Keratinocyte (primary cell): ENCODE measurements around the gene GAN. TPM values are rescaled to one million over a fixed set of nuclear protein-coding genes. Genes with fewer than 3 reads are reported as not detected.

ENCODE experiments used
- DNase-seq: peaks from one replicate; pipeline ENCODE4 v3.0.0-alpha.2; 2011; ENCODE audit warnings: low read depth, missing footprints, low spot score
- FAIRE-seq: peaks from 2 replicates; lab custom pipeline; 2011; peaks lifted over from hg19 to GRCh38; lab: Jason Lieb, UNC
- H2AFZ ChIP-seq: 2 replicates; pipeline ENCODE4 v1.6.0; 2012; ENCODE audit warnings: low read length, control low read depth, inconsistent platforms; ENCODE audit not compliant: control insufficient read depth
- H3K27ac ChIP-seq: 2 replicates; pipeline ENCODE4 v1.5.1; 2011; ENCODE audit warnings: low read length; ENCODE audit not compliant: control insufficient read depth, insufficient read depth
- H3K27me3 ChIP-seq: 3 replicates; pipeline ENCODE4 v1.6.0; 2011; ENCODE audit warnings: low read length; ENCODE audit not compliant: control insufficient read depth, insufficient read depth; ENCODE audit errors: extremely low read depth
- H3K36me3 ChIP-seq, 2 experiments: 2 replicates in 1 of 2; 3 replicates in 1 of 2; pipeline ENCODE4 v1.5.1; 2011; ENCODE audit warnings: low read length in 2 of 2, mild to moderate bottlenecking in 1 of 2; ENCODE audit not compliant: control insufficient read depth in 2 of 2, insufficient read depth in 2 of 2; ENCODE audit errors: extremely low read depth in 1 of 2
- H3K4me1 ChIP-seq: 3 replicates; pipeline ENCODE4 v1.5.1; 2011; ENCODE audit warnings: low read length; ENCODE audit not compliant: control insufficient read depth, insufficient read depth; ENCODE audit errors: extremely low read depth
- H3K4me2 ChIP-seq: 3 replicates; pipeline ENCODE4 v1.6.0; 2011; ENCODE audit warnings: low read depth, low read length; ENCODE audit not compliant: control insufficient read depth, insufficient read depth; ENCODE audit errors: extremely low read depth
- H3K4me3 ChIP-seq, 3 experiments: fragments of 200-600 bp in 1 of 3; sonication (generic) in 1 of 3; 2 replicates in 2 of 3; 3 replicates in 1 of 3; pipeline ENCODE4 v1.5.1; 2011 to 2016; ENCODE audit warnings: low read length in 3 of 3, mild to moderate bottlenecking in 3 of 3, control low read depth in 2 of 3, inconsistent platforms in 1 of 3, low read depth in 1 of 3, mixed read lengths in 1 of 3, mixed run types in 1 of 3, moderate library complexity in 1 of 3; ENCODE audit not compliant: control insufficient read depth in 2 of 3, insufficient read depth in 2 of 3; ENCODE audit errors: extremely low read depth in 1 of 3
- H3K79me2 ChIP-seq: 2 replicates; pipeline ENCODE4 v1.6.0; 2012; ENCODE audit warnings: low read length; ENCODE audit not compliant: control insufficient read depth, insufficient read depth
- H3K9ac ChIP-seq: 3 replicates; pipeline ENCODE4 v1.6.0; 2011; ENCODE audit warnings: low read length; ENCODE audit not compliant: control insufficient read depth, insufficient read depth; ENCODE audit errors: extremely low read depth
- H3K9me1 ChIP-seq: 3 replicates; pipeline ENCODE4 v1.6.0; 2011; ENCODE audit warnings: low read length; ENCODE audit not compliant: control insufficient read depth, insufficient read depth; ENCODE audit errors: extremely low read depth
- H3K9me3 ChIP-seq: 2 replicates; pipeline ENCODE4 v1.5.1; 2012; ENCODE audit warnings: low read depth, low read length; ENCODE audit not compliant: control insufficient read depth
- H4K20me1 ChIP-seq: 3 replicates; pipeline ENCODE4 v1.6.0; 2011; ENCODE audit warnings: low read length; ENCODE audit not compliant: control insufficient read depth, insufficient read depth; ENCODE audit errors: extremely low read depth
- CTCF ChIP-seq, 3 experiments: IDR thresholded peaks in 1 of 3; conservative IDR thresholded peaks in 1 of 3; optimal IDR thresholded peaks in 1 of 3; 2 replicates in 2 of 3; 3 replicates in 1 of 3; pipeline versions ENCODE3 to v1.5.1; 2011; ENCODE audit warnings: low read length in 3 of 3, mild to moderate bottlenecking in 3 of 3, moderate library complexity in 2 of 3, control low read depth in 1 of 3, inconsistent platforms in 1 of 3; ENCODE audit not compliant: insufficient read depth in 2 of 3; ENCODE audit errors: extremely low read depth in 1 of 3
- EZH2 ChIP-seq: IDR thresholded peaks from one replicate; pipeline ENCODE4 v1.6.1; 2012; ENCODE audit warnings: inconsistent platforms, mild to moderate bottlenecking, low read length, moderate library complexity
- dilution Hi-C: fragments of 300-500 bp; cut with MboI; formaldehyde crosslinking; loops from one replicate; pipeline ENCODE4 v1.7.0; 2020; ENCODE audit warnings: low sequenced_read_pairs; ENCODE audit not compliant: extremely low pct_ligation_motif_present
- polyA plus RNA-seq, 5 experiments: library from polyadenylated mRNA; depleted of rRNA in 3 of 5; stranded (reverse) in 3 of 5; stranded (forward) in 1 of 5; unstranded in 1 of 5; fragments of >200 nt; gene quantifications; 1 replicate in 1 of 5; 2 replicates in 3 of 5; 3 replicates in 1 of 5; pipeline versions ENCODE4 v1.2.1 to v1.2.3, GENCODE V29; 2011 to 2012; ENCODE audit warnings: missing spikeins in 2 of 5, low read depth in 1 of 5, low replicate concordance in 1 of 5

GAN gene
- polyA plus RNA-seq, 1 donor (not counting 4 experiments of a cell fraction or from before 2014, with no cell fraction given): 6.5 TPM

- Histone ChIP-seq H3K27ac (no peak overlapping the region), H3K9me3 (no peaks in the 10 kb centered on the region), H3K4me2 (no peak overlapping the region), H4K20me1 (no peaks in the 10 kb centered on the region), H2AFZ (no peak overlapping the region), H3K4me3 (no peak overlapping the region), H3K9ac (no peak overlapping the region), H3K27me3 (no peaks in the 10 kb centered on the region), H3K9me1 (no peaks in the 10 kb centered on the region), H3K79me2 (no peaks in the 10 kb centered on the region), H3K36me3 (no peaks in the 10 kb centered on the region), H3K4me1 (no peaks in the 10 kb centered on the region)
- DNase-seq (no peak), FAIRE-seq (no peak)
- no peak for TF ChIP-seq EZH2
- no peak for TF ChIP-seq CTCF (optimal IDR thresholded peaks at IDR 0.05 in 1 of 3, IDR thresholded peaks at IDR 0.05 in 1 of 3, conservative IDR thresholded peaks at IDR 0.05 in 1 of 3; ENCODE audit: extremely low read depth in 1 of 3, insufficient read depth in 2 of 3, low read length in 3 of 3)
- dilution Hi-C loops: no loop called here
These were observed 117.0 kb downstream of the GAN start for GRCh38 chr16:81431554-81432353.

- H3K4me2 ChIP-seq: no peak overlapping the region
- no peak overlapping the region for H3K9ac ChIP-seq
- H2AFZ ChIP-seq: no peak overlapping the region
- H3K79me2 ChIP-seq: no peaks in the 10 kb centered on the region
- H3K4me3 ChIP-seq: no peak overlapping the region
- no peaks in the 10 kb centered on the region for H3K9me1 ChIP-seq
- no peaks in the 10 kb centered on the region for H4K20me1 ChIP-seq
- H3K27me3 ChIP-seq: no peaks in the 10 kb centered on the region
- no peaks in the 10 kb centered on the region for H3K4me1 ChIP-seq
- FAIRE-seq (no peak), DNase-seq (no peak)
- no peaks in the 10 kb centered on the region for H3K9me3 ChIP-seq
- no peak overlapping the region for H3K27ac ChIP-seq
- dilution Hi-C loops: no loop called here
- no peaks in the 10 kb centered on the region for H3K36me3 ChIP-seq
- TF ChIP-seq EZH2 (no peak), CTCF (optimal IDR thresholded peaks at IDR 0.05 in 1 of 3, IDR thresholded peaks at IDR 0.05 in 1 of 3, conservative IDR thresholded peaks at IDR 0.05 in 1 of 3; ENCODE audit: extremely low read depth in 1 of 3, insufficient read depth in 2 of 3, low read length in 3 of 3) (no peak)
These were observed 118.3 kb downstream of the GAN start for GRCh38 chr16:81432937-81433557.
